Camera-type eye (tissue), 1 donor: ENCODE data around the gene ECEL1. TPM values are rescaled to one million over a fixed set of nuclear protein-coding genes. Genes with fewer than 3 reads are reported as not detected.

Experiments
- total RNA-seq: library from RNA; depleted of rRNA; stranded (reverse); fragments of >200 nt; gene quantifications from one replicate; pipeline ENCODE4 v1.2.3, GENCODE V29; 2014

ECEL1 gene, protein sequence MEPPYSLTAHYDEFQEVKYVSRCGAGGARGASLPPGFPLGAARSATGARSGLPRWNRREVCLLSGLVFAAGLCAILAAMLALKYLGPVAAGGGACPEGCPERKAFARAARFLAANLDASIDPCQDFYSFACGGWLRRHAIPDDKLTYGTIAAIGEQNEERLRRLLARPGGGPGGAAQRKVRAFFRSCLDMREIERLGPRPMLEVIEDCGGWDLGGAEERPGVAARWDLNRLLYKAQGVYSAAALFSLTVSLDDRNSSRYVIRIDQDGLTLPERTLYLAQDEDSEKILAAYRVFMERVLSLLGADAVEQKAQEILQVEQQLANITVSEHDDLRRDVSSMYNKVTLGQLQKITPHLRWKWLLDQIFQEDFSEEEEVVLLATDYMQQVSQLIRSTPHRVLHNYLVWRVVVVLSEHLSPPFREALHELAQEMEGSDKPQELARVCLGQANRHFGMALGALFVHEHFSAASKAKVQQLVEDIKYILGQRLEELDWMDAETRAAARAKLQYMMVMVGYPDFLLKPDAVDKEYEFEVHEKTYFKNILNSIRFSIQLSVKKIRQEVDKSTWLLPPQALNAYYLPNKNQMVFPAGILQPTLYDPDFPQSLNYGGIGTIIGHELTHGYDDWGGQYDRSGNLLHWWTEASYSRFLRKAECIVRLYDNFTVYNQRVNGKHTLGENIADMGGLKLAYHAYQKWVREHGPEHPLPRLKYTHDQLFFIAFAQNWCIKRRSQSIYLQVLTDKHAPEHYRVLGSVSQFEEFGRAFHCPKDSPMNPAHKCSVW
- 19.0 TPM for total RNA-seq

GRCh38 chr2:232487385-232488096 is at the start of gene ECEL1:
Gene ECEL1, minus strand, starts transcription at chr2:232487834. Its CDS starts 1,181 bp downstream, at chr2:232486653.

DNA sequence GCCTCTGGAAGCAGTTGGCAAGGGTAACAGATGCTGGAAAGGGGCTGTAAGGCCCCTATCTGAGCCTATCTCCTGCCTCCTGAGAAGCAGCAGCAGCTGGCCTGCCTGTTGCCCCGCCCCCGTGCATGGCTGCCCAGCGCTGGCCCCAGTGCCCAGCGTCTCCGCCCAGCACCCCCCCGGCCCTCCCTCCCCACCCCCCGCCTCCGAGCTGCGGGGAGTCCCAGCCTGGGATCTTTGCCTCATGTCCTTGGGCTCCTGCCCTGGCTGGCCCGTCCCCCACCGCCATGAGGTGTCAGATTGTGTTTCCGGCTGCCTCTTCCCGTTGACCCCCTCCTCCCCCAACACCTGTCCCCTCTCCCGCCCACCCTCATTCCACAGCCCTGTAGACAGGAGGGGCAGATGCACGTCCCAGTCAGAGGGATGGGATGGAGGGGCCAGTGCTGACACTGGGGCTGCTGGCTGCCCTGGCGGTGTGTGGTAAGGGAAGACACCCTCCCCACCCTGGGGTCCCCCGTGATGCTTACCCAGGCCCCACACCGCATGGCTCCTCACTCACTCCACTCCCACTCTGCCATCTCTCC is 38.2 kb upstream of the ECEL1 start, which contains the start of gene CHRND:
Gene CHRND (plus strand): TSS at position 370 of the 581 bp plus-strand sequence. CDS start 56 bp downstream, at position 426.

DNA sequence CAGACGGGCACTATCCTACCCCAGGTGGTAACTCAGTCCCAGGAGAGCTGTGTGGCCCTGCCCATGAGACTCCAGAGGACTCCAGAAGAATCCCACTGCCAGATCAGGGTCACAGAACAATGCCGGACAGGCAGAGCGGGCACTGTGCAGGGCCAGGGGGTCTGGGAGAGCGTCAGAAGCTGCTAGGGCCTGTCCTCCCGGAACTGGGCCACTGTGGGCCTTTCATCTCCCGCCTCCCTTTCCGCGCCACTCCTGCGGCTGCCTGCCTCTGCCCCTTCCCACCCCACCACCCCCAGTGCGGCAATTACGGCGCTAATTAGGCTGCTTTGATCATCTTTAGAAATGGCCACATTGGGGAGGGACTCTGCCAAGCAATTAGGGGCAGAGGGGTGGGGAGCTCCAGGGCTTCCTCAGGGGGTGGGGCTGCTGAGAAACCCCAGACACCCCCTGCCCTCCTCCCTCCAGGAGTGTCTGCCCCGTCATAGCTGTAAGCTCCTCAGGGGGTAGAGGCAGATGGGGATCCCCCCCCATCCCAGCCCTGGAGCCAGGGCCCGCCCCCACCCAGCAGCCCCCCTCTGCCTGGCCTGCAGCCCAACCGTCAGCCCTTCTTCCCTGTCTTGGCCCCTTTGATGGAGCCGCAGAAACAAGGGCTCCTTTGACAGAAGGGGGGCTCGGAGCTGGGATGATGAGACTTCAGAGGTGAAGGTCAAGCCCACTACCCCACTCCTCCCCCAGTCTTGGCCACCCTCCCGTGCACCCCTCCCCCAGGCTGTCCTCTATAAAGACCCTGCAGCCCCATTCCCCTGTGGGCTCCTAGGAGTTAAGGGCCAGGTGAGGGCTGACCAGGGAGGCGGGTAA is 32.2 kb upstream of the ECEL1 start, which contains the start of gene PRSS56:
Gene PRSS56 (plus strand): TSS at position 808 of the 858 bp plus-strand sequence. CDS start 211 bp downstream, outside the sequence.

DNA sequence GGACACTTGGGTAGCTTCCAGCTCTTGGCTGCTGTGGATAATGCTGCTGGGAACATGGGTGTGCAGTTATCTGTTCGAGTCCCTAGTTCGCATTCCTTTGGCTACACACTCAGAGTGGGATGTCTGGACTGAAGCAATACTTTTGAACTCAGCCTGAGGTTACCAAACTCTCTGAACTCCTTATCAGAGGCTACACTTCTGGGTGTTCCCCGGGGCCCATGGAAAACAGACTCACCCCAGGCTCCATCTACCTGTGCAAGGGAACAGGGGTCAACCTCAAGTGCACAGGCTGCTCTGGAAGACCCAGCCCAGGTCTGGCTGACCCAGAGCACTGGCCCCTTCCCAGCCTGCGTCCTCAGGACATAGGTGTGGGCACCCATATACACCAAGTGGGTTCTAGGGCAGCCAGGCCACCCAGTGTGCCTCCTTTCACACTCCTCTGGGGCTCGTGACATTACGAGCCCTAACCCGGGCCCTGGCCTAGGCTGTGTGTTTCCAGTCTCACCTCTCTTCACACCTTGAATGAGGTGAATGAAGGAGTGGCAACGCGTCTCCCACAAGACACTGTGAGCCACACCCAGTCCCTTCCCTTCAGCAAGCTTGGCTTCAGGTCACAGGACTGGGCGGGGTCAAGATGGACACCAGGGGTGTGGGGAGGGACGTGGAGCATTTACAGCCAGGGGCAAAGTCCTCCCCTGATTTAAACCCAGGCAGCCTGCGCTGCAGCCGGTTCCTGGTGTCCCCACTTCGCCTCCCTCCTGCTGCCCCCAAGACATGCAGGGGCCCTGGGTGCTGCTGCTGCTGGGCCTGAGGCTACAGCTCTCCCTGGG is 32.0 kb downstream of the ECEL1 start, which contains the start of gene ALPI:
Gene ALPI (plus strand): TSS at position 728 of the 830 bp plus-strand sequence. CDS start 47 bp downstream, at position 775.

Other genes starting within 250 kb of the ECEL1 start
- not detected for gene ALPP, start 109.1 kb downstream of the ECEL1 start, total RNA-seq
- gene ALPG, start 81.0 kb downstream of the ECEL1 start, total RNA-seq, result not detected
- gene ALPI, start 31.7 kb downstream of the ECEL1 start, total RNA-seq, result not detected
- gene PRSS56, start 32.6 kb upstream of the ECEL1 start, total RNA-seq, result 9.6 TPM
- gene CHRND, start 38.3 kb upstream of the ECEL1 start, total RNA-seq, result 3.9 TPM
- 2.0 TPM for gene CHRNG, start 51.9 kb upstream of the ECEL1 start, total RNA-seq
- gene TIGD1, start 62.7 kb upstream of the ECEL1 start, total RNA-seq, result 9.6 TPM
- 46.7 TPM for gene EIF4E2, start 62.9 kb upstream of the ECEL1 start, total RNA-seq
- 5.9 TPM for gene EFHD1, start 145.8 kb upstream of the ECEL1 start, total RNA-seq
- 168 TPM for gene GIGYF2, start 209.5 kb upstream of the ECEL1 start, total RNA-seq